H1 (cell line): ENCODE results near the gene GJC2. TPM values are rescaled to one million over a fixed set of nuclear protein-coding genes. Genes with fewer than 3 reads are reported as not detected.

Experiments used
- EZH2 ChIP-seq: fragments of 200-600 bp; sonication (generic); IDR thresholded peaks from 2 replicates; pipeline ENCODE4 v1.7.1; 2012; ENCODE audit warnings: low read depth, mild to moderate bottlenecking, moderate library complexity, low read length, inconsistent platforms; ENCODE audit not compliant: severe bottlenecking
- polyA plus RNA-seq, 7 experiments: library from polyadenylated mRNA; depleted of rRNA in 3 of 7; stranded (reverse) in 5 of 7; unstranded in 2 of 7; fragments of >200 nt in 5 of 7; fragments of 200-250 nt in 2 of 7; gene quantifications; 1 replicate in 5 of 7; 2 replicates in 1 of 7; 4 replicates in 1 of 7; pipeline versions ENCODE4 v1.2.1 to v1.2.3, GENCODE V29; 2011 to 2013; ENCODE audit warnings: missing spikeins in 2 of 7, mixed read lengths in 2 of 7
- total RNA-seq: library from RNA; stranded (reverse); fragmentation: NEBNext Ultra II Directional; extraction: Animal tissue kit (Norgen Biotek cat#: 25700); gene quantifications from 2 replicates; pipeline ENCODE4 v1.2.1, GENCODE V29; 2021

The GJC2 gene
- total and polyA plus RNA-seq, 2 of the 8 experiments (the other 6 are each of a cell fraction or from before 2014, with no cell fraction given) = 0.17 to 0.54 TPM

- no peak for TF ChIP-seq EZH2
- TF ChIP-seq, all 59 proteins: peak for 27
These were observed 46.7 kb upstream of the GJC2 start, which contains the start of gene C1orf35 (continued) for GRCh38 chr1:228102791-228103620.
